Lung (tissue), 12 donors: ENCODE data around the gene AGR3. TPM values are rescaled to one million over a fixed set of nuclear protein-coding genes. Genes with fewer than 3 reads are reported as not detected.

Source experiments
- ATAC-seq: fragments of 200-7000 bp; cut with Tn5 transposase; one replicate; pipeline ENCODE4 v1.9.1; 2020; ENCODE audit warnings: moderate number of reproducible peaks; ENCODE audit not compliant: insufficient read depth, low FRiP score
- DNase-seq, 3 donors: peaks; one replicate each; pipeline ENCODE4 v3.0.0-alpha.2; 2013 to 2017
- H3K27ac ChIP-seq, 2 donors: one replicate each; pipeline ENCODE4 v1.5.1; 2013; ENCODE audit warnings: mild to moderate bottlenecking in 2 of 2, moderate library complexity in 2 of 2, control low read depth in 1 of 2, inconsistent platforms in 1 of 2, low read depth in 1 of 2, low read length in 1 of 2
- H3K27me3 ChIP-seq, 3 donors: one replicate each; pipeline ENCODE4 v1.5.1; 2013; ENCODE audit warnings: low read length in 2 of 3; ENCODE audit not compliant: control insufficient read depth in 3 of 3, insufficient read depth in 3 of 3
- H3K36me3 ChIP-seq, 4 donors: one replicate each; pipeline ENCODE4 v1.5.1; 2013; ENCODE audit warnings: low read length in 4 of 4, mild to moderate bottlenecking in 1 of 4, moderate library complexity in 1 of 4; ENCODE audit not compliant: control insufficient read depth in 4 of 4, insufficient read depth in 4 of 4
- H3K4me1 ChIP-seq, 5 donors: one replicate each; pipeline ENCODE4 v1.5.1; 2013; ENCODE audit warnings: low read length in 5 of 5, mild to moderate bottlenecking in 2 of 5, moderate library complexity in 1 of 5; ENCODE audit not compliant: control insufficient read depth in 5 of 5, insufficient read depth in 5 of 5
- H3K4me3 ChIP-seq: one replicate; pipeline ENCODE4 v1.5.1; 2013; ENCODE audit warnings: mild to moderate bottlenecking, control low read depth, moderate library complexity
- H3K9ac ChIP-seq, 2 donors: one replicate each; pipeline ENCODE4 v1.5.1; 2013; ENCODE audit warnings: low read length in 2 of 2, control low read depth in 1 of 2; ENCODE audit not compliant: insufficient read depth in 1 of 2
- H3K9me3 ChIP-seq, 4 donors: one replicate each; pipeline ENCODE4 v1.5.1; 2013; ENCODE audit warnings: low read length in 3 of 4, mild to moderate bottlenecking in 1 of 4, moderate library complexity in 1 of 4; ENCODE audit not compliant: control insufficient read depth in 4 of 4, insufficient read depth in 3 of 4
- WGBS, 2 donors: extraction: QIAGEN DNeasy Blood & Tissue Kit; methylation state at CpG; one replicate each; pipeline ENCODE4 v1.1.7; 2013; 5-methylcytosine and 5-hydroxymethylcytosine counted together
- polyA plus RNA-seq, 2 donors: library from polyadenylated mRNA; stranded (reverse); fragments of 200-250 nt; gene quantifications; one replicate each; pipeline ENCODE4 v1.2.1, GENCODE V29; 2013
- total RNA-seq, 2 donors: library from RNA; depleted of rRNA in 1 of 2; stranded (reverse); fragments of >200 nt in 1 of 2; gene quantifications; one replicate each; pipeline ENCODE4 v1.2.1, GENCODE V29; 2014 to 2021
- TF ChIP-seq, protein P1 (sequence below): IDR thresholded peaks from 2 replicates; pipeline ENCODE4 v1.5.1; 2012; ENCODE audit warnings: mild to moderate bottlenecking; ENCODE audit errors: control extremely low read depth, extremely low read depth
- donor health status: control.
- donor health status: control.
- donor health status: Bipolar disorder and iron deficiency.
- donor health status: healthy.
- donor health status: DM: yes; HTN: yes; CAD: no.

Gene AGR3
- total and polyA plus RNA-seq, 4 donors: 136 to 464 (median 188) TPM

DNA sequence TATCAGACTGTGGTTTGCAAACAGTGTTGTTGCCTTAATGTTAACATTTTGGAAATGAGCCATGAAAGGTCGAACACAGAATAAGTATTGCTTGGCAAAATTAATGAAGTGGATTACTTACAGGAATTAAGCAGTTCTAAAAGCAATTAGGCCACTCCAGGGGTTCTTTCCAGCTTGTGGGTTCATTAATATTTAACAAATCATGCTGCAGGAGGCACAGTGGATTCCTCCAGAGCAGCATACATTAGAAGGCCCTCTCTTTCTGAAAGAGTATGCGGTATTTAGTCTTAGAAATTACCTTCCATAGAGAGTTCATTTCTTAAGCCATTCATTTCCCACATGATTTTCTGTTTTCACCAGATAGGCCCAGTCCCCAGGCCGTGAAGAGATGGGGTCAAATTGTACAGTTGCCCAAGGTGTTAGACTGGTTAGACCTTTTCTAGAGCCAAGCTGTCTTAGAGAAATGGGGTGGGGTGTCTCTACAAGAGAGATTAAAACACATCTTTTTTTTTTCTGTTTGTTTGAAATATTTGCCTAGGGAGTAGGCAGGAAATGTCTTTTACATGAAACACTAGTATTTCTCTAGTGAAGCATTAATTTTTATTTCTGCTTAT is 40.0 kb upstream of the AGR3 start:
- Histone ChIP-seq H3K4me3 (no peak overlapping the region), H3K4me1 (peaks cover 0 to 14% (median 9%) of the 10 kb centered on the region in 5 donors), H3K9me3 (peaks cover 0 to 2% (median 0%) of the 10 kb centered on the region in 4 donors), H3K27ac (no peak overlapping the region), H3K36me3 (no peaks in the 10 kb centered on the region), H3K27me3 (no peaks in the 10 kb centered on the region), H3K9ac (no peak overlapping the region)
- TF ChIP-seq, protein P1, sequence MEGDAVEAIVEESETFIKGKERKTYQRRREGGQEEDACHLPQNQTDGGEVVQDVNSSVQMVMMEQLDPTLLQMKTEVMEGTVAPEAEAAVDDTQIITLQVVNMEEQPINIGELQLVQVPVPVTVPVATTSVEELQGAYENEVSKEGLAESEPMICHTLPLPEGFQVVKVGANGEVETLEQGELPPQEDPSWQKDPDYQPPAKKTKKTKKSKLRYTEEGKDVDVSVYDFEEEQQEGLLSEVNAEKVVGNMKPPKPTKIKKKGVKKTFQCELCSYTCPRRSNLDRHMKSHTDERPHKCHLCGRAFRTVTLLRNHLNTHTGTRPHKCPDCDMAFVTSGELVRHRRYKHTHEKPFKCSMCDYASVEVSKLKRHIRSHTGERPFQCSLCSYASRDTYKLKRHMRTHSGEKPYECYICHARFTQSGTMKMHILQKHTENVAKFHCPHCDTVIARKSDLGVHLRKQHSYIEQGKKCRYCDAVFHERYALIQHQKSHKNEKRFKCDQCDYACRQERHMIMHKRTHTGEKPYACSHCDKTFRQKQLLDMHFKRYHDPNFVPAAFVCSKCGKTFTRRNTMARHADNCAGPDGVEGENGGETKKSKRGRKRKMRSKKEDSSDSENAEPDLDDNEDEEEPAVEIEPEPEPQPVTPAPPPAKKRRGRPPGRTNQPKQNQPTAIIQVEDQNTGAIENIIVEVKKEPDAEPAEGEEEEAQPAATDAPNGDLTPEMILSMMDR: no peak
- ATAC-seq: no peak
- 63 to 82% methylated on average over 3 of the region's 3 CpGs for WGBS, 2 donors
- peak in 2 of 3 donors; percentile 43 to 49 for DNase-seq

DNA sequence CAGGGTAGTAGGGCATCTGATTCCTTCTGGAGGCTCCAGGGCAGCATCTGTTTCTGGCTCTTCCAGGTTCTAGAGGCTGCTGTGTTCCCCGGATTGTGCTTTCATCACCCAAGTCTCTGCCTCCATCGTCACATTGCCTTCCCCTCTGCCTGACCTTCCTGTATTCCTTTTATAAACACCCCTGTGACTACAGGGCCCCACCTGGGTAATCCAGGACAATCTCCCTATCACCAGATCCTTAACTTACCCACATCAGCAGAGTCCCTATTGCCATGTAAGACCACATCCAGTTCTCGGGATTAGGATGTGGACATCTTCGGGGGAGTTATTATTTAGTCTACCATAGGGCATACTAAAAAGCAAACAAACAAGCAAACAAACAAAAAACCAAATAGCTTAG is 39.4 kb upstream of the AGR3 start:
- no peak for ATAC-seq
- H3K4me3 ChIP-seq: no peak overlapping the region
- 65 to 82% methylated on average over 4 of the region's 4 CpGs for WGBS, 2 donors
- H3K36me3 ChIP-seq: no peaks in the 10 kb centered on the region
- H3K9ac ChIP-seq: no peak overlapping the region
- H3K27ac ChIP-seq: peak overlapping the region in 1 of 2 donors; percentile 80
- H3K9me3 ChIP-seq: peaks cover 0 to 2% (median 0%) of the 10 kb centered on the region in 4 donors
- TF ChIP-seq, protein P1: no peak
- H3K4me1 ChIP-seq: peaks cover 0 to 14% (median 9%) of the 10 kb centered on the region in 5 donors
- H3K27me3 ChIP-seq: no peaks in the 10 kb centered on the region
- DNase-seq: no peak

DNA sequence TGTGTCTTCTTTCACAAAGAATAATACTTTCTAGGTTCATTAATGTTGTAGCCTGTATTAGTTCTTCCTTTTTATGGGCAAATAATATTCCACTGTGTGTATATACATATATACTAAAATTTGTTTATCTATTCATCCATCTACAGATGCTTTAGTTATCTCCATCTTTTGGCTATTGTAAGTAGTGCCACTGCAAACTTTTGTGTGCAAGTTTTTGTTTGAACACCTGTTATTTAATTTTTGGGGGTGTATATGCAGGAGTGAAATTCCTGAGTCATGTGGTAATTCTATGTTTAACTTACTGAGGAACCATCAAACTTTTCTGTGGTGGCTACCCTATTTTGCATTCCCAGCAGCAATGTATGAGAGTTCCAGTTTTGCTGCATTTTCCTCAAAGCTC is 37.7 kb upstream of the AGR3 start:
- H3K36me3 ChIP-seq: no peaks in the 10 kb centered on the region
- DNase-seq (no peak), ATAC-seq (no peak)
- H3K9me3 ChIP-seq: peaks cover 0 to 2% (median 0%) of the 10 kb centered on the region in 4 donors
- no peaks in the 10 kb centered on the region for H3K27me3 ChIP-seq
- TF ChIP-seq, protein P1: no peak
- no peak overlapping the region for H3K4me3 ChIP-seq
- H3K4me1 ChIP-seq: peaks cover 0 to 14% (median 9%) of the 10 kb centered on the region in 5 donors
- no peak overlapping the region for H3K27ac ChIP-seq
- H3K9ac ChIP-seq: no peak overlapping the region
